Amniotic stem cell (primary cell): Measurements from ENCODE around the gene TEX101.
"Not testable (repeated sequence)": the region's sequence is repeated elsewhere in the genome, so short reads cannot be mapped to it uniquely, and the experiment has no call there.

ENCODE experiments used
- DNase-seq: peaks from one replicate; lab custom pipeline; 2025; lab: John Stamatoyannopoulos, UW

The TEX101 gene

DNA sequence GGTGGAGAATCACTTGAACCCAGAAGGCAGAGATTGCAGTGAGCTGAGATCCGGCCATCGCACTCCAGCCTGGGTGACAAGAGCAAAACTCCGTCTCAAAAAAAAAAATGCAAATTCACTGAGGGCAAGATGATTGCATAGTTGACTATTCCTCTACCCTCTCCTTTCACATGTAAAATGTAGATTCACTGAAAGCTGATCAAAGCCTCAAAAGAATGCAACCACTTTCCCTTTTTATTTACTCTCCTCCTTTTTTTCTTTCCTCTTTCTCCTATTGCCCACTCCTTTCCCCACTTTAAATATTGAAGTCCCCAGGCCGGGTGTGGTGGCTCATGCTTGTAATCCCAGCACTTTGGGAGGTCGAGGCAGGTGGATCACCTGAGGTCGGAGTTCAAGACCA lies 6.3 kb downstream of the TEX101 start:
- DNase-seq: no peak

- DNase-seq: no peak
Observed at GRCh38 chr19:43422000-43422688, 7.5 kb downstream of the TEX101 start.

GRCh38 chr19:43422689-43423066 lies 8.0 kb downstream of the TEX101 start:
- DNase-seq: no peak

DNA sequence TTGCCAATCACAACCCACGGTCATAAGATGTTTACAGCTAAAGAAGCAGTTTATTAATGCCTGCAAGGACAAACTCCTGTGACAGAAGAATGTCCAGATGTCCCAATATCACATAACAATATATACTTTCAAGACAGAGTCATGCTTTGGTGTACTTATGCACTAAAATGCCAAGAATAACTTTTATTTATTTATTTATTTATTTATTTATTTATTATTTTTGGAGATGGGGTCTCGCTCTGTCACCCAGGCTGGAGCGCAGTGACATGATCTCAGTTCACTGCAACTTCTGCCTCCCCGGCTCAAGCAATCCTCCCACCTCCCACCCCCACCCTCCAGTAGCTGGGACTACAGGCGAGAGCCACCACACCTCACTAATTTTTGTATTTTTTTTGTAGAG lies 9.1 kb downstream of the TEX101 start:
- DNase-seq: no peak

DNA sequence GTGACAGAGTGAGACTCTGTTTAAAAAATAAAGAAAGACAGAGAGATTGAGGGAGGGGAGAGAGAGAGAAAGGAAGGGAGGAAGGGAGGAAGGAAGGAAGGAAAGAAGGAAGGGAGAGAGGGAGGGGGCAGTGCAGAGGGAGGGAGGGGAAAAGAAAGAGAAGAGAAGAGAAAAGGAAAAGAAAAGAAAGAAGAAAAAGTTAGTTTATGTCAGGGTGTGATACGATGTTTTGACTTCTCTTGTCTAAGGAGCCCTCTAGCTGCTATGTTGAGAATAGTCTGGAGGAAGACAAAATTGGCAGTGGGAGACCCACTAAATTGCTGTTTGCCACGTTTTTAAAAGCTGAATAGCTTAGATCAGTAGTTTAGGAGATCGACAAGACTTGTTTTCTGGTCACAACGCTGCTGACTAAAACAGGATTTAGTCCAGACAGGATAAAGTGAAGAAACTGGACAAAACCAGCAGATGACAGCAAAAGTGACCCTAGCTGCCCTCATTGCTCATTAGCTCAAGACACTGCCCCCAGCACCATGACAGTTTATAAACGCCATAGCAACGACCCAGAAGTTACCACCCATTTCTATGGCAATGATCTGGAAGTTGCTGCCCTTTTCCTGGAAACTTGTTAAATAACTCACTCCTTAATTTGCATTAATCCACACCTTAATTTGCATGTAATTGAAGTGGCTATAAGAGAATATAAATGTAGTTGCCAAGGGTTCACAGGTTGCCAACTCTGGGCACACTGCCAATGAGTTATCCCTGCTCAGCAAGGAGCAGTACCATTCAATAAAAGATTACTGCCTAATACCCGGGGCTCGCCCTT lies 11.1 kb downstream of the TEX101 start:
- no peak for DNase-seq

GRCh38 chr19:43429395-43429794 lies 14.7 kb downstream of the TEX101 start:
- no peak for DNase-seq

DNA sequence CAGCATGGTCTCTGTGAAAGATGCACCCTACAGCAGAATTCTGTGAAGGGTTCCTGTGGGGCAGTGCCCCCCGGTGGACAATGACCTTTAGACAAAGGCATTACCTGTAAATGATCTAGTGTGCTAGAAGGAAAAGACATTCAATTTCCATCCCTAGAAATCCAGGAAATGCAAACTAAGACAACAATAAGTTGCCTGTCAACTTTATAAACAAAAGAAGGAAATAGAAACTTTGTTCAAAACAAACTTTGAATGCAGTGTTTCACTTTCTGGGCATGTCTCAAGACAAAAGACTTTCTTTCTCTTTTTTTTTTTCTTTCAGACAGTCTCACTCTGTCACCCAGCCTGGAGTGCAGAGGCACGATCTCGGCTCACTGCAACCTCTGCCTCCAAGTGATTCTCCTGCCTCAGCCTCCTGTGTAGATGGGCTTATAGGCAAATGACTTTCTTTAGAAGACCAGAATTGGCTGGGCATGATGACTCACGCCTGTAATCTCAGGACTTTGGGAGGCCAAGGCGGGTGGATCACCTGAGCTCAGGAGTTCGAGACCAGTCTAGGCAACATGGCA lies 15.5 kb downstream of the TEX101 start:
- no peak for DNase-seq

- DNase-seq: no peak
Observed at GRCh38 chr19:43430976-43431375, 16.3 kb downstream of the TEX101 start.

- no peak for DNase-seq
Observed at GRCh38 chr19:43433358-43433673, 18.6 kb downstream of the TEX101 start.

- DNase-seq: no peak
Observed at GRCh38 chr19:43433689-43434088, 19.0 kb downstream of the TEX101 start.

- DNase-seq: no peak
Observed at GRCh38 chr19:43435775-43436174, 21.1 kb downstream of the TEX101 start.

DNA sequence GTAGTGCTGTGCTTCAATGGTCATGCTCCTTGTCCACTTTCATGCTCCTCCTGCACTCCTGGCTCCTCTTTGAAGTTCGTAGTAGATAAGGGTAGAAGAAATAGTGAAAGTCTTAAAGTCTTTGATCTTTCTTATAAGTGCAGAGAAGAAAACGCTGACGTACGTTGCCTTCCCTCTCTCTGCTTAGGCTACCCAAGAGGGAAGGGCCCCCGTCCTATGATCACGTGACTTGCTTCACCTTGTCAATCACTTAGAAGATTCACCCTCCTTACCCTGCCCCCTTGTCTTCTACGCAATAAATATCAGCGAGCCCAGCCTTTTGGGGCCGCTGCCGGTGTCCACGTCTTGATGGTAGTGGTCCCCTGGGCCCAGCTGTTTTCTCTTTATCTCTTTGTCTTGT lies 22.6 kb downstream of the TEX101 start:
- not testable (repeated sequence) for DNase-seq

GRCh38 chr19:43437712-43438111 lies 23.0 kb downstream of the TEX101 start:
- no peak for DNase-seq

- DNase-seq: peak; percentile 17
Observed at GRCh38 chr19:43438291-43439031, 23.8 kb downstream of the TEX101 start.

DNA sequence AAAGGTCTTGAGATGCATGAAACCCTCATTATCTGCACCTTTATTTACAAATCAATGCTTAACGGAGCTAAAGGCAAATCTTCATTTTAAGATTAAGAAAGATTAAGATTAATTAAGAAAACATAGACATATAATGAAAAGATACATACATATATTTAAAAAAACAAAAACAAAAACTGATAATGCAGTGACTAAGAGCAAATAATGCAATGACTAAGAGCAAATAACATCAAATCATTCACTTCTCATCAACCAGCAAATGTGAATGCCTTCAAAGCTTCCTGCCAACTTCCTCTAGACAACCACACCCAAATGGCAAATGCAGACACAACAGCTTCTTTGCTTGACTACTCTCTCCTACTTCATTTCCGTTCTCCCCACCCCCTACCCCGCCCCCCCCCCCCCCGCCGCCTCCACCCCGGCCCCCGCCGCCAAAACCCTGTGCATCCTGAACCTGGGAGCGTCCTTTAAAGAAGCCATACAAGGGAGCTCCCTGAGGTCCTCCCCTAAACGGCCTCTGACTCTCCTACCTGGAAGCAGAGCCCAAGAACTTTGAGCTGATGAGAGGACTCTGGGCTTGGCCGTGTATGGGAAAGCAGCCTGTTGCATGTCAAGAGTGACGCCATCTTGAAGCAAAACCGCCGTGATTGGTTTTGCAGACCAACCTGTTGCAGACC lies 24.5 kb downstream of the TEX101 start:
- DNase-seq: no peak

GRCh38 chr19:43439709-43440063 lies 25.0 kb downstream of the TEX101 start:
- no peak for DNase-seq

GRCh38 chr19:43441716-43442115 lies 27.0 kb downstream of the TEX101 start:
- no peak for DNase-seq

GRCh38 chr19:43444091-43444490 lies 29.4 kb downstream of the TEX101 start:
- not testable (repeated sequence) for DNase-seq

DNA sequence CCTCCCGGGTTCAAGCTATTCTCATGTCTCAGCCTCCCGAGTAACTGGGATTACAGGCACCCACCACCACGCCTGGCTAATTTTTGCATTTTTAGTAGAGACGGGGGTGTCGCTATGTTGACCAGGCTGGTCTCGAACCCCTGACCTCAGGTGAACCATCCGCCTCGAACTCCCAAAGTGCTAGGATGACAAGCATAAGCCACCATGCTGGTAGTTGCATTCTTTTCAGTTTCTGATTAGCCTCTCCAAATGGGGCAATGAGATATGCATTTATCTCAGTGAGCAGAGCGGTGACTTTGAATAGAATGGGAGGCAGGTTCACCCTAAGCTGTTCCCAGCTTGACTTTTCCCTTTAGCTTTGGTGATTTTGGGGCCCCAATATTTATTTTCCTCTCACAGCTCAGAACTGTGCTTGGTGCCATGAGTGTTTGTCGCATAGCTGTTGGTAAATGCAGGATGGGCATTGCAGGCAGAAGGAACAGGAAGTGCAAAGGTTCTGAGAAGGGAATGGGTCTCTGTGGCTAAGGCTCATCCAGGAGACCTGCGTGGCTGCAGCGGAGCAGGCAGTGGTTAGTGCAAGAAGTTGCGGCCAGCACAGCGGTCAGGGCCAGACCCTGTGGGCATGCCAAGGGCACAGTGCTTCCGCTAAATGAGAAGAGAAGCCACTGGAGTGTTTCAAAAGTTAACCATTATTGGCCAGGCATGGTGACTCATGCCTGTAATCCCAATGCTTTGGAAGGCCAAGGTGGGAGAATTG lies 30.0 kb downstream of the TEX101 start:
- DNase-seq: no peak

DNA sequence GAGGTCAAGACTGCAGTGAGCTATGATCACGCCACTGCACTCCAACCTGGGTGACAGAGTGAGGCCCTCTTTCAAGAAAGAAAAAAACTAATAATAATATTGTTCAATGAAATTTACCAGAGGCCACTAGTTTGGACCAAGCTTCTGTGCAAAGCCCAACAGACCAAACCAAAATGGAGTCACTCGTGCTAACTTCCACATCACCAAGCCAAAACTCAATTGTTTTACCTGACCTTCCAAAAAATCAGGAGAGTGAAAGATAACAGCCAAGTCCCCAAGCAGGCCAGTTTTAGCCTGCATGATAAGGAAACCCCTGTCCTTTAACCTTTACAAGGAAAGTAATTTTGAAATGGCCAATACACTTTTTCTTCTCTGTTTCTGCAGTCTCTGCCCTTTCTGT lies 30.7 kb downstream of the TEX101 start:
- no peak for DNase-seq

DNA sequence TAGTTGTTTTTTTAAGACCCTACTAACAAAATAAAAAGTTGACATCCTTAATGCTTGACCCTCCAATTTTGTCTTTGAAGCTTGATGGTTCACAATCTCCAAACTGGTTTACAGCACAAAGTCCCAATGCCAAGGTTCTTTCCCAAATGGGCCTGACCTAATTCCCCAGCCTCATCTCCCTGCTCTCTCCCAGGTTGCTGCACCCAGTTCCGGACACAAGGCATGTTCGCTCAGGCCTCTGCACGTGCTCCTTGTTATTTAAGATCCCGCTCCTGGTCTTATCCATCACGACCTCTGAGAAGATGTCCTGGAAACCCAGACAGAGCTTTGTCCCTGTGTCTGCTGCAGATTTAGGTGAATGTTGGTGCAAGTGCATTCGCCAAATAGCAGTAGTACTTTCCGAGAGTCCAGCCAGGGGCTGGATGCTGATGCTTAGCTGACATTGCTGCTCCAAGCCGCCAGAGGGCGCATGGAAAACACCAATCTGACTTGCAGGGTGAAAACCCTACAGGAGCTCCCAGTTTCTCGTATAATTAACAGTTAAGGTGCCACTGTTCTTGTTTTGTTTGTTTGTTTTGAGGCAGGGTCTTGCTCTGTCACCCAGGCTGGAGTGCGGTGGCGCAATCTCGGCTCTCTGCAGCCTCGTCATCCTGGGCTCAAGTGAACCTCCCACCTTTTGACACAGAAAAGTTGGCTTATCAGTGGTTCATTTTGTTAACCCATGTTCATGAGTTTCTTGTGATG lies 32.2 kb downstream of the TEX101 start:
- peak; percentile 45 for DNase-seq
